Naive thymus-derived CD8-positive, alpha-beta T cell (primary cell): Measurements from ENCODE around the gene LASP1. TPM values are rescaled to one million over a fixed set of nuclear protein-coding genes. Genes with fewer than 3 reads are reported as not detected.
"Not testable (repeated sequence)": the region's sequence is repeated elsewhere in the genome, so short reads cannot be mapped to it uniquely, and the experiment has no call there.

Source experiments
- ATAC-seq, 2 donors: fragments of 150-1000 bp; cut with Tn5 transposase in 1 of 2; sonication (Bioruptor Pico), chemical (Tn5 transposase) in 1 of 2; 1 replicate in 1 of 2; 2 replicates in 1 of 2; pipeline ENCODE4 v1.10.0; 2021; ENCODE audit warnings: mild to moderate bottlenecking in 2 of 2, moderate library complexity in 2 of 2
- POLR2A ChIA-PET: fragments of 350-600 bp; sonication (Branson Sonifier 250); formaldehyde crosslinking; loops from one replicate; lab custom pipeline; 2021; ENCODE audit warnings: antibody characterized with exemption; lab: Charles Lee
- DNase-seq, 10 donors: peaks; one replicate each; pipeline versions ENCODE4 v3.0.0 to v3.0.0-alpha.2; 2020 to 2022
- H3K27ac Mint-ChIP-seq, 10 donors: one replicate each; pipeline ENCODE4 v1.8.0; 2020 to 2022; ENCODE audit warnings: mild to moderate bottlenecking in 10 of 10, mixed read lengths in 10 of 10, moderate library complexity in 4 of 10, inconsistent platforms in 1 of 10
- H3K27me3 Mint-ChIP-seq, 5 donors: one replicate each; pipeline ENCODE4 v1.8.0; 2021 to 2022; ENCODE audit warnings: mixed read lengths in 5 of 5
- H3K36me3 Mint-ChIP-seq, 3 donors: one replicate each; pipeline ENCODE4 v1.8.0; 2020 to 2022; ENCODE audit warnings: mixed read lengths in 3 of 3, mild to moderate bottlenecking in 2 of 3, inconsistent platforms in 1 of 3
- H3K4me1 Mint-ChIP-seq, 4 donors: one replicate each; pipeline ENCODE4 v1.8.0; 2021 to 2022; ENCODE audit warnings: mixed read lengths in 4 of 4
- H3K4me3 Mint-ChIP-seq, 10 donors: one replicate each; pipeline ENCODE4 v1.8.0; 2020 to 2022; ENCODE audit warnings: mild to moderate bottlenecking in 10 of 10, mixed read lengths in 10 of 10, moderate library complexity in 6 of 10, inconsistent platforms in 1 of 10
- H3K9me3 Mint-ChIP-seq, 9 donors: one replicate each; pipeline ENCODE4 v1.8.0; 2020 to 2022; ENCODE audit warnings: mixed read lengths in 9 of 9, mild to moderate bottlenecking in 3 of 9, inconsistent platforms in 1 of 9, moderate library complexity in 1 of 9
- polyA plus RNA-seq, 3 donors: library from polyadenylated mRNA; unstranded; fragments of 300-500 nt; fragmentation: Illumina TruSeq; gene quantifications; one replicate each; pipeline ENCODE4 v1.2.3, GENCODE V29; 2021
- total RNA-seq, 8 experiments: library from RNA in 2 of 8; stranded (reverse) in 2 of 8; gene quantifications; one replicate each; pipeline ENCODE4 v1.2.3 and lab custom pipeline; 2021 to 2026

The LASP1 gene
- total and polyA plus RNA-seq, 5 experiments from 2014 or later, result 50.1 to 107 (median 53.1) TPM

GRCh38 chr17:38853292-38854219 lies 16.3 kb upstream of the LASP1 start, which contains the start of gene RPL23:
Gene RPL23 (minus strand): TSS chr17:38853721. CDS start chr17:38853710, 11 bp downstream.
- peak within 1 kb of the TSS; percentile 98 to 100 (median 99) for H3K27ac Mint-ChIP-seq
- no peaks in the 10 kb centered on the region for H3K27me3 Mint-ChIP-seq
- H3K4me3 Mint-ChIP-seq, result peak within 1 kb of the TSS; percentile 94 to 99 (median 96)
- ATAC-seq, result peak; percentile 80 to 82
- H3K36me3 Mint-ChIP-seq, result peaks cover 0 to 47% (median 14%) of the 10 kb centered on the region in 3 donors
- DNase-seq, result peak; percentile 74 to 95 (median 89)
- H3K9me3 Mint-ChIP-seq, result no peaks in the 10 kb centered on the region
- POLR2A ChIA-PET, result interaction anchor here (0.7 to 4.9 kb wide), 40 partner anchors 9 to 1073 kb away, joined by 3 to 161 read pairs (median 5); partner anchors contain the start of genes CWC25, FBXO47, LASP1 and LASP1NB
- H3K4me1 Mint-ChIP-seq, result peaks cover 29 to 47% (median 44%) of the 10 kb centered on the region in 4 donors

GRCh38 chr17:38855101-38855714 lies 14.7 kb upstream of the LASP1 start:
- Mint-ChIP-seq H3K4me1 (peaks cover 29 to 46% (median 43%) of the 10 kb centered on the region in 4 donors), H3K4me3 (peak overlapping the region in 3 of 10 donors; percentile 18 to 51 (median 24)), H3K27ac (peak overlapping the region in 9 of 10 donors; percentile 22 to 100 (median 48)), H3K36me3 (peaks cover 0 to 32% (median 14%) of the 10 kb centered on the region in 3 donors)
- H3K9me3 Mint-ChIP-seq, ATAC-seq, H3K27me3 Mint-ChIP-seq, DNase-seq: not testable (repeated sequence)
- POLR2A ChIA-PET, result interaction anchor here (1.5 to 4.9 kb wide), 14 partner anchors 9 to 298 kb away, joined by 3 to 161 read pairs (median 12); partner anchors contain the start of genes CWC25, LASP1, LASP1NB and MLLT6

- peaks cover 13 to 26% (median 24%) of the 10 kb centered on the region in 4 donors for H3K4me1 Mint-ChIP-seq
- POLR2A ChIA-PET, result interaction anchor here (0.7 kb wide), 1 partner anchor 9 kb away, joined by 3 read pairs; no protein-coding TSS in a partner anchor
- H3K4me3 Mint-ChIP-seq, result peak overlapping the region in 1 of 10 donors; percentile 24
- H3K36me3 Mint-ChIP-seq, result peaks cover 0 to 12% (median 7%) of the 10 kb centered on the region in 3 donors
- DNase-seq (no peak), ATAC-seq (no peak)
- H3K9me3 Mint-ChIP-seq, result no peaks in the 10 kb centered on the region
- peak overlapping the region in 1 of 10 donors; percentile 33 for H3K27ac Mint-ChIP-seq
- H3K27me3 Mint-ChIP-seq, result no peaks in the 10 kb centered on the region
Measured at GRCh38 chr17:38857271-38857670, 12.6 kb upstream of the LASP1 start.

GRCh38 chr17:38861399-38861843 lies 8.4 kb upstream of the LASP1 start:
- Mint-ChIP-seq H3K27me3 (no peaks in the 10 kb centered on the region), H3K36me3 (no peaks in the 10 kb centered on the region), H3K27ac (peak overlapping the region in 2 of 10 donors; percentile 8 to 22), H3K4me1 (peaks cover 0 to 15% (median 4%) of the 10 kb centered on the region in 4 donors), H3K4me3 (no peak overlapping the region), H3K9me3 (no peaks in the 10 kb centered on the region)
- POLR2A ChIA-PET, result no interaction called here
- peak; percentile 37 to 59 for ATAC-seq
- no peak for DNase-seq

- POLR2A ChIA-PET, result interaction anchor here (0.7 to 2.4 kb wide), 5 partner anchors 8 to 558 kb away, joined by 3 to 16 read pairs (median 4); partner anchors contain the start of gene RPL23
- peaks cover 14 to 33% (median 22%) of the 10 kb centered on the region in 4 donors for H3K4me1 Mint-ChIP-seq
- ATAC-seq (no peak), DNase-seq (peak in 1 of 10 donors; percentile 23)
- H3K9me3 Mint-ChIP-seq, result peaks cover 0 to 1% (median 0%) of the 10 kb centered on the region in 9 donors
- H3K27ac Mint-ChIP-seq, result peak overlapping the region in 1 of 10 donors; percentile 31
- H3K4me3 Mint-ChIP-seq, result no peak overlapping the region
- H3K27me3 Mint-ChIP-seq, result peaks cover 0 to 1% (median 0%) of the 10 kb centered on the region in 5 donors
- peaks cover 0 to 3% (median 0%) of the 10 kb centered on the region in 3 donors for H3K36me3 Mint-ChIP-seq
Measured at GRCh38 chr17:38864636-38865398, 5.0 kb upstream of the LASP1 start.

- no peak for ATAC-seq
- Mint-ChIP-seq H3K27ac (peak overlapping the region; percentile 92 to 100 (median 96)), H3K9me3 (peaks cover 0 to 1% (median 0%) of the 10 kb centered on the region in 9 donors), H3K4me1 (peaks cover 23 to 46% (median 35%) of the 10 kb centered on the region in 4 donors), H3K27me3 (peaks cover 0 to 1% (median 0%) of the 10 kb centered on the region in 5 donors), H3K36me3 (peaks cover 0 to 5% (median 0%) of the 10 kb centered on the region in 3 donors), H3K4me3 (peak overlapping the region; percentile 94 to 100 (median 98))
- peak in 7 of 10 donors; percentile 46 to 83 (median 63) for DNase-seq
- POLR2A ChIA-PET, result interaction anchor here (0.6 to 11.0 kb wide), 12 partner anchors 9 to 286 kb away, joined by 3 to 161 read pairs (median 26); partner anchors contain the start of genes CWC25, LASP1NB and RPL23
Measured at GRCh38 chr17:38867179-38867967, 2.5 kb upstream of the LASP1 start.

- ATAC-seq, result no peak
- Mint-ChIP-seq H3K9me3 (peaks cover 0 to 1% (median 0%) of the 10 kb centered on the region in 9 donors), H3K27ac (peak overlapping the region; percentile 92 to 100 (median 96)), H3K36me3 (peaks cover 0 to 7% (median 0%) of the 10 kb centered on the region in 3 donors), H3K27me3 (peaks cover 0 to 1% (median 0%) of the 10 kb centered on the region in 5 donors), H3K4me1 (peaks cover 28 to 50% (median 43%) of the 10 kb centered on the region in 4 donors), H3K4me3 (peak overlapping the region; percentile 94 to 100 (median 98))
- DNase-seq, result peak in 1 of 10 donors; percentile 26
- POLR2A ChIA-PET, result interaction anchor here (0.6 to 11.0 kb wide), 19 partner anchors 10 to 332 kb away, joined by 3 to 161 read pairs (median 7); partner anchors contain the start of genes ARL5C, CISD3, CWC25 and FBXO47
Measured at GRCh38 chr17:38867968-38868816, 1.7 kb upstream of the LASP1 start.

GRCh38 chr17:38868817-38869525 lies 887 bp upstream of the LASP1 start:
- DNase-seq, result peak; percentile 69 to 93 (median 90)
- Mint-ChIP-seq H3K4me3 (peak overlapping the region; percentile 94 to 100 (median 98)), H3K27ac (peak overlapping the region; percentile 92 to 100 (median 96)), H3K9me3 (peaks cover 0 to 1% (median 0%) of the 10 kb centered on the region in 9 donors), H3K27me3 (peaks cover 0 to 1% (median 0%) of the 10 kb centered on the region in 5 donors), H3K36me3 (peaks cover 0 to 7% (median 0%) of the 10 kb centered on the region in 3 donors), H3K4me1 (peaks cover 34 to 55% (median 47%) of the 10 kb centered on the region in 4 donors)
- POLR2A ChIA-PET, result interaction anchor here (0.6 to 11.0 kb wide), 37 partner anchors 11 to 369 kb away, joined by 3 to 161 read pairs (median 6); partner anchors contain the start of genes ARL5C, CISD3, CWC25 and FBXO47
- peak; percentile 52 to 70 for ATAC-seq
